NCI-H2171 (cell line): ENCODE data around the gene CDK9.

Experiments used
- DNase-seq: peaks from one replicate; lab custom pipeline; 2025; lab: John Stamatoyannopoulos, UW

CDK9 gene

GRCh38 chr9:127803507-127804352, 17.9 kb downstream of the CDK9 start:
- no peak for DNase-seq

GRCh38 chr9:127805620-127806019, 19.8 kb downstream of the CDK9 start:
- DNase-seq: no peak

DNA sequence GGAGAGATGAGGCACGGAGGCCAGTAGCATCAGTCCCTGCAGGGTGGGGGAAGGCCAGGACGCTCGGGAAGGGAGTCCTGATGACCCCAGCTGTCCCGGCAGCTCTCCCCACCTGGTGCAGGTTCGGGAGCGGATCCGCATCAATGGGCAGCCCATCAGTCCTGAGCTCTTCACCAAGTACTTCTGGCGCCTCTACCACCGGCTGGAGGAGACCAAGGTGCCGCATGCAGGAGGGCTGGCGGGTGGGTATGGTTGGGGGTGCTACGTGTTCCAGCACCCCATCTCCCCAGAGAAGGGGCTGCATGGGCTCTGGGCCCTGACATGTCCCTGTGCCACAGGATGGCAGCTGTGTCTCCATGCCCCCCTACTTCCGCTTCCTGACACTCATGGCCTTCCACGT, 21.0 kb downstream of the CDK9 start:
- DNase-seq: no peak

DNA sequence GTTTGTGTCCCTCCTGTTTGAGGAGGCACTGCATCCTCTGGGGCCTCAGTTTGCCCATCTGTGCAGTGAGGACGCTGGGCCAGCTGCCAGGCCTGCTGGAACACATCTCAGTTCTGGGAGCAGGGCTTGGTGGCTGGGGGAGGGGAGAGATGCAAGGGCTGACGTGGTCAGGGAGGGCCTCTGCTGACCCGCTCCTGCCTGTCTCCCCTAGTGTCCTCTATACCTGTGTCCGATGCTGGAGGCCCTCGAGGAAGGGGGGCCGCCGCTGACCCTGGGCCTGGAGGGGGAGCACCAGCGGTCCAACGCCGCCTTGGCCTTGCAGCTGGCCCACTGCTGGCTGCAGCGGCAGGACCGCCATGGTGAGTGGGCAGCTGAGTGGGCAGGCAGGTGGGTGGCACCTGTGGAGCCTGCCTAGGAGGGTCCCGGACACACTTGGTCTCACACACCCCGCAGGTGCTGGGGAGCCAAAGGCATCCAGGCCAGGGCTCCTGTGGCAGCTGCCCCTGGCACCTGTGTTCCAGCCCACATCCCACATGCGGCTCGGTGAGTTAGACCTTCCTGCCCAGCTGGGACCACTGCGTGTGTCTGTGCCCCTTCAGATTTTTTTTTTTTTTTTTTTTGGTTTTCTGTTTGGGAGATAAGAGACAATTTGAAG, 22.6 kb downstream of the CDK9 start:
- no peak for DNase-seq

GRCh38 chr9:127809002-127809539, 23.2 kb downstream of the CDK9 start:
- DNase-seq: no peak

- no peak for DNase-seq
These were observed 23.9 kb downstream of the CDK9 start for GRCh38 chr9:127809540-127810377.

GRCh38 chr9:127810378-127811187, 24.7 kb downstream of the CDK9 start:
- no peak for DNase-seq

DNA sequence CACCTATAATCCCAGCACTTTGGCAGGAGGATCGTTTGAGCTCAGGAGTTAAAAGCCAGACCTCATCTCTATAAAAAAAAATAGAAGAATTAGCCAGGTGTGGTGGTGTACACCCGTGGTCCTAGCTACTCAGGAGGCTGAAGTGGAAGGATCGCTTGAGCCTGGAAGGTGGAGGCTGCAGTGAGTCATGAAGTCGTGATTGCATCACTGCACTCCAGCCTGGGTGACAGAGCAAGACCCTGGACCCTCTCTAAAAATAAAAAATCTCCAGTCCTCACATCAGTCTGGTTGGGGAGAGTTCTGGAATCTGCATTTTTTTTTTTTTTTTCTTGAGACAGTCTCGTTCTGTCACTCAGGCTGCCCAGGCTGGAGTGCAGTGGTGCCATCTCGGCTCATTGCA, 26.2 kb downstream of the CDK9 start:
- no peak for DNase-seq

- DNase-seq: no peak
These were observed 27.3 kb downstream of the CDK9 start for GRCh38 chr9:127812936-127813675.

GRCh38 chr9:127813686-127814226, 27.9 kb downstream of the CDK9 start:
- no peak for DNase-seq

DNA sequence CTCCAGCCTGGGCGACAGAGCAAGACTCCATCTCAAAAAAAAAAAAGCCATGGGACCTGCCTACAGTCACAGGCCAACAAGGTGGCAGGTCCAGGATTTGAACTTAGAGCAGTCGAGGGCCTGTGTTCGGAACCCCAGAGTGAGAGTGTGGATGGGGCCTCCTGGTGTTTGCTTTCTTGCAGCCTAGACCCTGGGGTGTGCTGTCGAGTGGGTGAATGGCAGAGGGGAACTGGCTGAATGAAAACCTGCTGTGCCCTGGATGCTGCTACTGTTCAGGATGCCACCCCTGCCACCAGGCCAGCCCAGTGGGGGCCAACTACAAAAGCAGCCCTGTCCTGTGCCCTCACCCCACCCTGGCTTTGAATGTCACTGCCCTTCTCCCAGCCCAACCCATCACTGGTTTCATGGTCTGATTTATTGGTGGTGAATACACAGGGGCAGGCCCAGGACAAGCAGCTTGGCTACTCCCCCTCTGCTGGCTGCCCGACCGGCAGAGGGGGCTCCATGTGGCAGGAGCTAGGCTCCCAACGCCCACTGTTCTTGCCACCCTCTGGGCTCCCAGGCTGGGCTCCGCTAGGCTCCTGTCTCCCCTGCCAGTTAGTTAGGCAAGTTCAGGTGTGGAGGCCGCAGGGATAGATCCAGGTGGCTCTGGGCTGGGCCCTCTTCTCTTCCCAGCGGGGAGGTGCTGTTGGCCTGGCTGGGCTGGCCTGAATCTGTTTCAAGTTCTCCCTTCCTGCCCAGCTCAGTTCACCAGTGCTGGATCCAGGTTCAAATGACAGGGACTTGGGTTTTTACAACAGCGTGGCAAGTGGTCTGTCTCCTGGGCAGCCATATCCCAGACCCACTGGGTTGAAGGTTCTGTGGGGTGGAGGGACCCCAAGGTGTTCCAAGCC, 29.0 kb downstream of the CDK9 start:
- no peak for DNase-seq

DNA sequence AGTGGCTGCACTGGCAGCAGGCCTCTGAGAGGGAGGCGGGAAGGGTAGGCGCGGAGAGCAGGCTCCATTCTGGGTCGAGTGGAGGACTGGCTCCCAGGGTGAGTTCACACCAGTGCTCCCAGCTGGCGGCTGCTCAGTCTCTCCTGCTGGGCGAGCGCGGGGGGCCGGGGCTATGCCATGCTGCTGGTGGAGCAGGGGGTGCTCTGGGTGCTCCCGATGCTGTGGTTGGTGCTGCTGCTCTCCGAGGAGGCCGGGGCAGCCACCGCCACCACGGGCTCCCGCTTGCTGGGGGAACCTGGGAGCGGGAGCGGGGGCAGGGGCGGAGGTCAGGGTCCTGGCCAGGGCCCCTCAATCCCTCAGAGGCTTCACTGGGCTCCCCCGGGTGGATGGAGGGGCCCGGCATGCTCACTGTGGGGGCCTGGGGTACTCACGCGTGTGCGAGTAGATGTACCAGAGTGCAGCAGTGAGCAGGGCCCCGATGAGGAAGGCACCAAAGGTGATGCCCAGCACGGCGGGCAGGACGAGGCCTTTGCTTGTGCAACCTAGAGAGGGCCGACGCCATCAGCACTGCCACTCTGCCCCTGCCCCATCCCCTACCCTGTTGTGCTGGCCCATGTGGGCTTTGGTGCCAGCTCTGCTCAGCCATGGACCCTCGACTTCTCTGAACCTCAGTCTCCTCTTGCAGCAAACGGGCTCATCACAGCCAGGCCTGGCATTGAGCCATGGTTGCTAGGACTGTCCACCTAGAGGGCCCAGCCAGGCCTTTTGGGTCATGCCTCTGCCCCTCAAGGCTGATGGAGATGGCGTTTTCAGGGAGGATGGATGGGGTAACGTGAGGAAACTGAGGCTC, 29.9 kb downstream of the CDK9 start:
- DNase-seq: no peak

DNA sequence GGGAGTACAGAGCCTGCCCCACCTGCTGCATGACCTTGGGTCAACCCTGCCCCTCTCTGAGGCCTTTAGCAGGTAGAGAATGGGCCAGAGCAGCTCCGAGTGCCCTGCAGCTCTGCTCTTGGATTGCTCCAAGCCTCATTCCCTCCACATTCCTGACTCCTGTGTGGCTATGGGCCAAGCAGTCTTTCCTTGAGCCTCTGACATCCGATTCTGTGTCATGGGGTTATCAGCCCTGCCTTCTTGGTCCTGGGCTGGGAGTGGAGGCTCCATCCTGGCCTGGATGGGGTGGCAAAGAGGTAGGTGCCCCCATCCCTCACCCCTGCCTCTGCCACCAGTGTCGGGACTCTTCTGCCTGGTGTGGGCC, 30.5 kb downstream of the CDK9 start:
- no peak for DNase-seq

- DNase-seq: no peak
These were observed 30.9 kb downstream of the CDK9 start for GRCh38 chr9:127816728-127817127.

DNA sequence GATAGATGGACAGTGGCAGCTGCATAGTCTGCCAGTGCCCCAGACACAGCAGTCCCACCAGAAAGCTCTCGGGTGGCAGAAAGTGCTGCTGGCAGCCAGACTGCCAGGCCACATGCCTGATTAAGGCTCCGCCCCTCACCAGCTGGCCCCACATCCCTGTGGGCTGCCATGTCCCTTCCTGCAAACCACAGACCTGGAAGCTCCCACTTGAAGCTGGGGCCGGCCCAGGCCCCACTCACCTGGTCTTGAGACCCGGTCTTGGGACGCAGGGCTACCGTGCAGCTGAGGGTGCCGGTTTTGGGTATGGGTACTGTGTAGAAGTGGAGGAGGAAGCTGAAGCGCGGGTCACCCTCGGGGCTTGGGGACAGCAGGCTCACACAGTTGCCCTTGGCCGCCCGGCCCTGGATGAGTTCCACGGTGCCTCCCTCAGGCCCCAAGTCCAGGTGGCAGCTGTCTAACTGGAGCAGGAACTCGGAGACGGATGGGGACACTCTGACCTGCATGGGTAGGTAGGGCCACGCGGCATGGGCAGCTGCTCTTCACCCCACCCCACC, 32.1 kb downstream of the CDK9 start:
- peak; percentile 52 for DNase-seq

DNA sequence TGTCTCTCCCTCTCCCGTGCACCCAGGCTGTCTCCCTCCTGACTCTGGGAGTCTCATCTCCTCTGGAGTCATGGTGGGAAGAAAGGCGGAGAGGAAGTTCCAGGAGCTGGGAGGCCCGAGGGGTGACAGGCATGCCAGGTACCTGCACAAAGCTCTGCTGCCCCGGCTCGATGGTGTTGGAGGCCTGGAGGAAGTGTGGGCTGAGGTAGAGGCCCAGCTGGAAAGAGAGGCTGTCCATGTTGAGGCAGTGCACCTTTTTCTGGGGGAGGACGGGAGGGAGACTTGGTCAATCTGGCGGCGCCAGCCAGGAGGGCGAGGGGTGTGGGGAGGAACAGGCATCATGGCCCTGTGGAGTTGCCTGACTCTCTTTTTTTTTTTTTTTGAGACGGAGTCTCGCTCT, 32.7 kb downstream of the CDK9 start:
- no peak for DNase-seq

DNA sequence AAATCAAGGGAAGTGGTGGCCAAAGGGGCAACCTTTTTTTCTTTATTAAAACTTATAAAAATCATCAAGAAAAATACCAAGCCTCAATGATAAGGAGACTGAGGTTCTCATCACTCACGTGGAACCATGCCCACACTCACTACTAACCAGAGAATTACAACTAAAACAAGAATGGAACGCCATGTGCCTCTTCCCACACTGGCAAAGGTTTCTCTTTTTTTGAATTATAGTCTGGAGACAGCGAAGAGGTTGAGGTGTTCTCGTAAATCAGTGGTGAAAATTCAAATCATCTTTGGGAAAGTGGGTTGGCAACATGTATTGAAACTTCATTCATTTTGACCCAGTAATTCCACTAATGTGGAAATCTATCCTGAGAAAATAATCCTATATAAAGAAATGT, 36.3 kb downstream of the CDK9 start:
- no peak for DNase-seq

DNA sequence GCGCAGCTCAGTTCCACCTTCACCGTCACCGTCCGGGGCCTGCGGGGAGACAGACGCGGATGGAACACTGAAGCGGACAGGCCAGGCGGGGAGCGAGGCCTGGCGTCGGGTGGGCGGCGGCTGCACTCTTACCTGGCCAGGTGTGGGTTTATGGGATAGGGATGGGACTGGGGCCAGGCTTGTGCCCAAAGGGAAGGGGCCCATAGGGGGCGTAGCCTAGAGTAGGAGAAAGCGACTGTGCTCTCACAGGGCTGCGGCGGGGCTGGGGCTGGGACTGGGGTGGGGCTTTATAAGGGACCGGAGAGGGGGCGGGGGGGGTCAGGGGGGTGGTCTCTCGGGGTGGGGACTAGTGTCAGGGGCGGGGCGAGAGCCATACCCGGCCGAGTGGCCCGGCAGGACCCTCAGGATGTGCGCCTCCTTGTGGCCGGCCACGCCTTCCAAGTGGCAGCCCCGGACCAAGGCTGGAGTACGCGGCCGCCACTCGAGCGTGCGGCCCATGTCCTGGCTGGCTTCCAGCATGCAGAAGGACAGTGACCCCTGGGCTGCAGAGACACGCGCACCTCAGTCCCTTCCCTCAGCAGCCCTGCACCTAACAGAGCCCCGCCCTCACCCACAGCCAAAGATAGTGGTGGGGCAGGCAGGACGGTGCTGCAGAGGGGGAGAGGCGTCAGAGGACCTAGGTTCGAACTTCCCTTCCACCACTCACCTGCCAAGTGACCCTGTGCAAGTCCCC, 39.7 kb downstream of the CDK9 start:
- no peak for DNase-seq
